GM12891 (cell line): ENCODE measurements around the gene PDE3A.

Experiments used
- POLR2A ChIP-seq: IDR thresholded peaks from 2 replicates; pipeline ENCODE4 v1.6.1; 2011; ENCODE audit warnings: low read depth, low read length, control low read depth
- POLR2AphosphoS5 ChIP-seq: IDR thresholded peaks from 2 replicates; pipeline ENCODE4 v1.6.1; 2011; ENCODE audit warnings: low read depth, low read length, control low read depth
- SPI1 ChIP-seq: IDR thresholded peaks from 2 replicates; pipeline ENCODE4 v1.6.1; 2011; ENCODE audit warnings: low read depth, low read length, control low read depth
- TAF1 ChIP-seq: IDR thresholded peaks from 2 replicates; pipeline ENCODE4 v1.6.1; 2011; ENCODE audit warnings: low read depth, low read length, control low read depth

DNA sequence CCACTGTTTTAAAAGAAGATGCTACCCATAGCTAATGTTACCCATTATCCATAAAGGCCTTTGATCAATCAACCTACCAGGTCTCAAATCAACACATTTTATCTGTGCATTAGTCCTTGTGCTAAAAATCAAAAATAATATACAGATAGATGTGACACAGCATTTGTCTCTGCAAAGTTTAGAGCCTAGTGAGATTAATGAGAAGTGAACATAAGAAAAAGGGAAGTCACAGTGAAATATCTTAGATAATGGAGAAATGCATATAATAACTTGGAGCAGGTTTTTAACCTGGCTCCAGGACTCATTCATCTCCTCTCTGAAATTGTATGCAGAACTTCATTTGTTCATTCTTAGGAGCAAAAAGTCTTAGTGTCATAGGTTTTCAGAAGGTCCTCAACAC, 7.2 kb downstream of the PDE3A start:
- TF ChIP-seq TAF1 = no peak
- no peak for TF ChIP-seq POLR2A
- TF ChIP-seq POLR2AphosphoS5 = no peak
- TF ChIP-seq SPI1 = no peak
